ENCODE measurements around the gene USPL1. TPM values are rescaled to one million over a fixed set of nuclear protein-coding genes. Genes with fewer than 3 reads are reported as not detected.

Gene USPL1
- total RNA-seq, 1 donor from 2014 or later, result 19.7 TPM

GRCh38 chr13:30585748-30586262 lies 31.9 kb upstream of the USPL1 start:
- Mint-ChIP-seq H3K27ac (peak overlapping the region; percentile 15), H3K27me3 (no peaks in the 10 kb centered on the region), H3K4me3 (no peak overlapping the region), H3K36me3 (no peaks in the 10 kb centered on the region), H3K4me1 (ENCODE audit: unreplicated experiment) (no peaks in the 10 kb centered on the region), H3K9me3 (no peaks in the 10 kb centered on the region)
- TF ChIP-seq CTCF (conservative IDR thresholded peaks at IDR 0.05), result no peak
- DNase-seq (ENCODE audit: extremely low spot score, unreplicated experiment), result no peak

GRCh38 chr13:30587231-30587630 lies 30.5 kb upstream of the USPL1 start:
- Mint-ChIP-seq H3K4me3 (no peak overlapping the region), H3K27me3 (no peaks in the 10 kb centered on the region), H3K36me3 (no peaks in the 10 kb centered on the region), H3K9me3 (no peaks in the 10 kb centered on the region), H3K4me1 (ENCODE audit: unreplicated experiment) (no peaks in the 10 kb centered on the region), H3K27ac (no peak overlapping the region)
- DNase-seq (ENCODE audit: extremely low spot score, unreplicated experiment), result no peak
- no peak for TF ChIP-seq CTCF (conservative IDR thresholded peaks at IDR 0.05)

GRCh38 chr13:30587739-30588138 lies 30.0 kb upstream of the USPL1 start:
- DNase-seq (ENCODE audit: extremely low spot score, unreplicated experiment), result no peak
- Mint-ChIP-seq H3K4me3 (no peak overlapping the region), H3K27ac (no peak overlapping the region), H3K27me3 (no peaks in the 10 kb centered on the region), H3K36me3 (no peaks in the 10 kb centered on the region), H3K9me3 (no peaks in the 10 kb centered on the region), H3K4me1 (ENCODE audit: unreplicated experiment) (no peaks in the 10 kb centered on the region)
- TF ChIP-seq CTCF (conservative IDR thresholded peaks at IDR 0.05), result no peak

- Mint-ChIP-seq H3K9me3 (no peaks in the 10 kb centered on the region), H3K4me3 (no peak overlapping the region), H3K36me3 (no peaks in the 10 kb centered on the region), H3K4me1 (ENCODE audit: unreplicated experiment) (no peaks in the 10 kb centered on the region), H3K27me3 (no peaks in the 10 kb centered on the region), H3K27ac (no peak overlapping the region)
- no peak for TF ChIP-seq CTCF (conservative IDR thresholded peaks at IDR 0.05)
- no peak for DNase-seq (ENCODE audit: extremely low spot score, unreplicated experiment)
Measured at GRCh38 chr13:30593001-30593400, 24.7 kb upstream of the USPL1 start.

- no peak for DNase-seq (ENCODE audit: extremely low spot score, unreplicated experiment)
- H3K27me3 Mint-ChIP-seq, result no peaks in the 10 kb centered on the region
- no peaks in the 10 kb centered on the region for H3K4me1 Mint-ChIP-seq (ENCODE audit: unreplicated experiment)
- H3K36me3 Mint-ChIP-seq, result no peaks in the 10 kb centered on the region
- TF ChIP-seq CTCF (conservative IDR thresholded peaks at IDR 0.05), result no peak
- no peak overlapping the region for H3K4me3 Mint-ChIP-seq
- H3K9me3 Mint-ChIP-seq, result no peaks in the 10 kb centered on the region
- no peak overlapping the region for H3K27ac Mint-ChIP-seq
Measured at GRCh38 chr13:30600496-30600895, 17.2 kb upstream of the USPL1 start.

GRCh38 chr13:30601836-30602235 lies 15.9 kb upstream of the USPL1 start:
- H3K36me3 Mint-ChIP-seq, result no peaks in the 10 kb centered on the region
- TF ChIP-seq CTCF (conservative IDR thresholded peaks at IDR 0.05), result no peak
- no peaks in the 10 kb centered on the region for H3K4me1 Mint-ChIP-seq (ENCODE audit: unreplicated experiment)
- no peak overlapping the region for H3K27ac Mint-ChIP-seq
- H3K9me3 Mint-ChIP-seq, result no peaks in the 10 kb centered on the region
- DNase-seq (ENCODE audit: extremely low spot score, unreplicated experiment), result no peak
- no peak overlapping the region for H3K4me3 Mint-ChIP-seq
- H3K27me3 Mint-ChIP-seq, result no peaks in the 10 kb centered on the region

Measured in type B pancreatic cell (in vitro differentiated cells).